HepG2 (cell line): Measurements from ENCODE around the gene MOK. TPM values are rescaled to one million over a fixed set of nuclear protein-coding genes. Genes with fewer than 3 reads are reported as not detected.
A peak's percentile ranks its signal among the peaks of the same experiment; 100 is the strongest.

Experiments
- BHLHE40 ChIP-seq: IDR thresholded peaks from 2 replicates; pipeline ENCODE4 v1.6.1; 2011; ENCODE audit warnings: low read length, improper control_type of control experiment
- FOXM1 ChIP-seq: sonication (generic); formaldehyde crosslinking; IDR thresholded peaks from 2 replicates; pipeline ENCODE4 v1.5.0; 2020; ENCODE audit warnings: missing genetic modification reagents
- KDM3A ChIP-seq: IDR thresholded peaks from 2 replicates; pipeline ENCODE4 v1.6.1; 2018; ENCODE audit warnings: low read depth, missing compliant biosample characterization
- NR2C2 ChIP-seq: sonication (generic); formaldehyde crosslinking; IDR thresholded peaks from 2 replicates; pipeline ENCODE4 v1.4.0; 2020; ENCODE audit warnings: missing genetic modification reagents, mild to moderate bottlenecking, moderate library complexity, borderline replicate concordance
- SP4 ChIP-seq: sonication (generic); formaldehyde crosslinking; IDR thresholded peaks from 2 replicates; pipeline ENCODE4 v1.8.1; 2023; ENCODE audit warnings: mild to moderate bottlenecking, missing genetic modification reagents
- TBL1XR1 ChIP-seq: fragments of 150-350 bp; IDR thresholded peaks from 2 replicates; pipeline ENCODE4 v1.6.1; 2014; ENCODE audit warnings: borderline replicate concordance, low read length; ENCODE audit not compliant: partially characterized antibody
- YEATS2 ChIP-seq: sonication (generic); formaldehyde crosslinking; IDR thresholded peaks from 2 replicates; pipeline ENCODE4 v1.4.0; 2020; ENCODE audit warnings: missing genetic modification reagents, borderline replicate concordance
- ZEB1 ChIP-seq: IDR thresholded peaks from 2 replicates; pipeline ENCODE4 v1.6.1; 2012; ENCODE audit warnings: mild to moderate bottlenecking, low read depth, inconsistent platforms; ENCODE audit not compliant: insufficient replicate concordance
- ZNF431 ChIP-seq: sonication (generic); formaldehyde crosslinking; IDR thresholded peaks from 2 replicates; pipeline ENCODE4 v1.9.0; 2022; ENCODE audit warnings: missing genetic modification reagents, low read depth, mild to moderate bottlenecking, borderline replicate concordance
- ZNF7 ChIP-seq: IDR thresholded peaks from 2 replicates; pipeline ENCODE4 v1.6.1; 2016; ENCODE audit warnings: missing biosample characterization, missing genetic modification reagents
- polyA plus RNA-seq, 8 experiments: library from polyadenylated mRNA; depleted of rRNA in 3 of 8; stranded (reverse) in 7 of 8; unstranded in 1 of 8; fragments of >200 nt; fragmentation: Illumina TruSeq in 4 of 8; extraction: Trizol in 4 of 8; gene quantifications; 2 replicates each; pipeline versions ENCODE4 v1.2.1 to v1.2.3, GENCODE V29; 2011 to 2016; ENCODE audit warnings: low read depth in 4 of 8, missing spikeins in 1 of 8, mixed read lengths in 1 of 8; ENCODE audit not compliant: insufficient read depth in 1 of 8
- total RNA-seq, 5 experiments: library from RNA; depleted of rRNA; stranded (reverse); fragments of >200 nt; fragmentation: Illumina TruSeq; extraction: Trizol; gene quantifications; 2 replicates each; pipeline ENCODE4 v1.2.3, GENCODE V29; 2016; ENCODE audit warnings: low read depth in 1 of 5
- TF ChIP-seq, protein P1 (sequence below): sonication (generic); formaldehyde crosslinking; IDR thresholded peaks from 2 replicates; pipeline ENCODE4 v1.5.1; 2020; ENCODE audit warnings: mild to moderate bottlenecking, missing genetic modification reagents, moderate library complexity
- TF ChIP-seq, protein P2 (sequence below): IDR thresholded peaks from 2 replicates; pipeline ENCODE4 v1.6.1; 2018; ENCODE audit warnings: missing genetic modification reagents, mild to moderate bottlenecking, missing compliant biosample characterization
- TF ChIP-seq, protein P3 (sequence below): sonication (generic); formaldehyde crosslinking; IDR thresholded peaks from 2 replicates; pipeline ENCODE4 v1.4.0; 2020; ENCODE audit warnings: low read depth, missing genetic modification reagents
- TF ChIP-seq, protein P4 (sequence below): sonication (generic); formaldehyde crosslinking; IDR thresholded peaks from 2 replicates; pipeline ENCODE4 v1.5.0; 2020; ENCODE audit warnings: mild to moderate bottlenecking, missing genetic modification reagents, borderline replicate concordance
- TF ChIP-seq, protein P5 (sequence below): IDR thresholded peaks from 2 replicates; pipeline ENCODE4 v1.6.1; 2016; ENCODE audit warnings: low read depth

The MOK gene
- total and polyA plus RNA-seq, 2 of the 13 experiments (the other 11 are each of a cell fraction or from before 2014, with no cell fraction given): 15.3 to 16.9 TPM

DNA sequence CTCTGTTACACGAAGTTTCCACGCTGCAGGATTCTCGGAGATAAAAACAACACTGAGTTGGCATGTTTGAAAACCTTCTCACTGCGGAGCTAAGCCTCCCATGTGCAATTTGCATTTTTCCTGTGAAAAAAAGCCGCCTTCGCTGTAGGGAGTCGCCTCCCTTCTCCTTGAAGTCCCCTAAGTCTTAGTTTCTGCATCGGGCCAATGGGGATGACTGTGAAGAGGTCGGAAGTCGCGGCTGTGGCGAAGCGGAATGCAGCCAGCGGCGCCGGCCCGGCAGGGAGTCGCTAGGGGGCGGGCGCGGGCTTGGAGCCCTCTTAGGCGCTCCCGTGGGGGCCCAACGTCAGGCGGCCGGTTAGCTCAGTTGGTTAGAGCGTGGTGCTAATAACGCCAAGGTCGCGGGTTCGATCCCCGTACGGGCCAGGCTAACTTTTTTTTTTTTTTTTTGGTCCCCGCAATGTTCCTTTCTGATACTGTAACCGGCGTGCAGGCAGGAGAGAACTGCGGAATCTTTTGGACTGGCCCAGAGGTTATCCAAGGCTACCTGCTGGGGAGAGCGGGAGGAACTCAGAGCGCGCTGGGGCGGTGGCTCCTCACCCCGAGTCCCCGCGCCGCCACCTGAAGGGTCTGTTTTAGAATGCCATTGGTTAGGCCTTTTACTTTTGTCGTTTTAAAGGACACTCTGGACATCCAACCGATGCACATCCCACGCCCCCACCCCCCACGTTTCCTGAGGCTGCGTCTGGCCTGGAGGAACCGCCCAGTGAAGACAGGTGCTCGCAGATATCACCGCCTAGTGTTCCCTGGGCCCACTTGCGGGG, 12.0 kb upstream of the MOK start (continued):
- TF ChIP-seq, protein P1, sequence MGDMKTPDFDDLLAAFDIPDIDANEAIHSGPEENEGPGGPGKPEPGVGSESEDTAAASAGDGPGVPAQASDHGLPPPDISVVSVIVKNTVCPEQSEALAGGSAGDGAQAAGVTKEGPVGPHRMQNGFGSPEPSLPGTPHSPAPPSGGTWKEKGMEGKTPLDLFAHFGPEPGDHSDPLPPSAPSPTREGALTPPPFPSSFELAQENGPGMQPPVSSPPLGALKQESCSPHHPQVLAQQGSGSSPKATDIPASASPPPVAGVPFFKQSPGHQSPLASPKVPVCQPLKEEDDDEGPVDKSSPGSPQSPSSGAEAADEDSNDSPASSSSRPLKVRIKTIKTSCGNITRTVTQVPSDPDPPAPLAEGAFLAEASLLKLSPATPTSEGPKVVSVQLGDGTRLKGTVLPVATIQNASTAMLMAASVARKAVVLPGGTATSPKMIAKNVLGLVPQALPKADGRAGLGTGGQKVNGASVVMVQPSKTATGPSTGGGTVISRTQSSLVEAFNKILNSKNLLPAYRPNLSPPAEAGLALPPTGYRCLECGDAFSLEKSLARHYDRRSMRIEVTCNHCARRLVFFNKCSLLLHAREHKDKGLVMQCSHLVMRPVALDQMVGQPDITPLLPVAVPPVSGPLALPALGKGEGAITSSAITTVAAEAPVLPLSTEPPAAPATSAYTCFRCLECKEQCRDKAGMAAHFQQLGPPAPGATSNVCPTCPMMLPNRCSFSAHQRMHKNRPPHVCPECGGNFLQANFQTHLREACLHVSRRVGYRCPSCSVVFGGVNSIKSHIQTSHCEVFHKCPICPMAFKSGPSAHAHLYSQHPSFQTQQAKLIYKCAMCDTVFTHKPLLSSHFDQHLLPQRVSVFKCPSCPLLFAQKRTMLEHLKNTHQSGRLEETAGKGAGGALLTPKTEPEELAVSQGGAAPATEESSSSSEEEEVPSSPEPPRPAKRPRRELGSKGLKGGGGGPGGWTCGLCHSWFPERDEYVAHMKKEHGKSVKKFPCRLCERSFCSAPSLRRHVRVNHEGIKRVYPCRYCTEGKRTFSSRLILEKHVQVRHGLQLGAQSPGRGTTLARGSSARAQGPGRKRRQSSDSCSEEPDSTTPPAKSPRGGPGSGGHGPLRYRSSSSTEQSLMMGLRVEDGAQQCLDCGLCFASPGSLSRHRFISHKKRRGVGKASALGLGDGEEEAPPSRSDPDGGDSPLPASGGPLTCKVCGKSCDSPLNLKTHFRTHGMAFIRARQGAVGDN (CRISPR knock-in tag): peak; percentile 89
- peak; percentile 75 for TF ChIP-seq ZEB1
- TF ChIP-seq, protein P2, sequence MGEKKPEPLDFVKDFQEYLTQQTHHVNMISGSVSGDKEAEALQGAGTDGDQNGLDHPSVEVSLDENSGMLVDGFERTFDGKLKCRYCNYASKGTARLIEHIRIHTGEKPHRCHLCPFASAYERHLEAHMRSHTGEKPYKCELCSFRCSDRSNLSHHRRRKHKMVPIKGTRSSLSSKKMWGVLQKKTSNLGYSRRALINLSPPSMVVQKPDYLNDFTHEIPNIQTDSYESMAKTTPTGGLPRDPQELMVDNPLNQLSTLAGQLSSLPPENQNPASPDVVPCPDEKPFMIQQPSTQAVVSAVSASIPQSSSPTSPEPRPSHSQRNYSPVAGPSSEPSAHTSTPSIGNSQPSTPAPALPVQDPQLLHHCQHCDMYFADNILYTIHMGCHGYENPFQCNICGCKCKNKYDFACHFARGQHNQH (CRISPR knock-in tag): peak; percentile 70
- TF ChIP-seq TBL1XR1: peak; percentile 60
- TF ChIP-seq, protein P3, sequence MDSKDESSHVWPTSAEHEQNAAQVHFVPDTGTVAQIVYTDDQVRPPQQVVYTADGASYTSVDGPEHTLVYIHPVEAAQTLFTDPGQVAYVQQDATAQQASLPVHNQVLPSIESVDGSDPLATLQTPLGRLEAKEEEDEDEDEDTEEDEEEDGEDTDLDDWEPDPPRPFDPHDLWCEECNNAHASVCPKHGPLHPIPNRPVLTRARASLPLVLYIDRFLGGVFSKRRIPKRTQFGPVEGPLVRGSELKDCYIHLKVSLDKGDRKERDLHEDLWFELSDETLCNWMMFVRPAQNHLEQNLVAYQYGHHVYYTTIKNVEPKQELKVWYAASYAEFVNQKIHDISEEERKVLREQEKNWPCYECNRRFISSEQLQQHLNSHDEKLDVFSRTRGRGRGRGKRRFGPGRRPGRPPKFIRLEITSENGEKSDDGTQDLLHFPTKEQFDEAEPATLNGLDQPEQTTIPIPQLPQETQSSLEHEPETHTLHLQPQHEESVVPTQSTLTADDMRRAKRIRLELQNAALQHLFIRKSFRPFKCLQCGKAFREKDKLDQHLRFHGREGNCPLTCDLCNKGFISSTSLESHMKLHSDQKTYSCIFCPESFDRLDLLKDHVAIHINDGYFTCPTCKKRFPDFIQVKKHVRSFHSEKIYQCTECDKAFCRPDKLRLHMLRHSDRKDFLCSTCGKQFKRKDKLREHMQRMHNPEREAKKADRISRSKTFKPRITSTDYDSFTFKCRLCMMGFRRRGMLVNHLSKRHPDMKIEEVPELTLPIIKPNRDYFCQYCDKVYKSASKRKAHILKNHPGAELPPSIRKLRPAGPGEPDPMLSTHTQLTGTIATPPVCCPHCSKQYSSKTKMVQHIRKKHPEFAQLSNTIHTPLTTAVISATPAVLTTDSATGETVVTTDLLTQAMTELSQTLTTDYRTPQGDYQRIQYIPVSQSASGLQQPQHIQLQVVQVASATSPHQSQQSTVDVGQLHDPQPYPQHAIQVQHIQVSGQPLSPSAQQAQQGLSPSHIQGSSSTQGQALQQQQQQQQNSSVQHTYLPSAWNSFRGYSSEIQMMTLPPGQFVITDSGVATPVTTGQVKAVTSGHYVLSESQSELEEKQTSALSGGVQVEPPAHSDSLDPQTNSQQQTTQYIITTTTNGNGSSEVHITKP (CRISPR knock-in tag): peak; percentile 46; the same call in 1 of the 2 replicates
- TF ChIP-seq NR2C2: peak; percentile 43; the same call in 1 of the 2 replicates
- TF ChIP-seq SP4: peak; percentile 75; the same call in 1 of the 2 replicates
- TF ChIP-seq FOXM1 (CRISPR knock-in tag): no peak
- TF ChIP-seq ZNF431 (CRISPR knock-in tag): no peak; the same call in 1 of the 2 replicates
- peak; percentile 71; the same call in 1 of the 2 replicates for TF ChIP-seq KDM3A (CRISPR knock-in tag)
- TF ChIP-seq BHLHE40: no peak
- peak; percentile 62; the same call in 1 of the 2 replicates for TF ChIP-seq YEATS2 (CRISPR knock-in tag)
- no peak for TF ChIP-seq ZNF7 (CRISPR knock-in tag)
- TF ChIP-seq, protein P4, sequence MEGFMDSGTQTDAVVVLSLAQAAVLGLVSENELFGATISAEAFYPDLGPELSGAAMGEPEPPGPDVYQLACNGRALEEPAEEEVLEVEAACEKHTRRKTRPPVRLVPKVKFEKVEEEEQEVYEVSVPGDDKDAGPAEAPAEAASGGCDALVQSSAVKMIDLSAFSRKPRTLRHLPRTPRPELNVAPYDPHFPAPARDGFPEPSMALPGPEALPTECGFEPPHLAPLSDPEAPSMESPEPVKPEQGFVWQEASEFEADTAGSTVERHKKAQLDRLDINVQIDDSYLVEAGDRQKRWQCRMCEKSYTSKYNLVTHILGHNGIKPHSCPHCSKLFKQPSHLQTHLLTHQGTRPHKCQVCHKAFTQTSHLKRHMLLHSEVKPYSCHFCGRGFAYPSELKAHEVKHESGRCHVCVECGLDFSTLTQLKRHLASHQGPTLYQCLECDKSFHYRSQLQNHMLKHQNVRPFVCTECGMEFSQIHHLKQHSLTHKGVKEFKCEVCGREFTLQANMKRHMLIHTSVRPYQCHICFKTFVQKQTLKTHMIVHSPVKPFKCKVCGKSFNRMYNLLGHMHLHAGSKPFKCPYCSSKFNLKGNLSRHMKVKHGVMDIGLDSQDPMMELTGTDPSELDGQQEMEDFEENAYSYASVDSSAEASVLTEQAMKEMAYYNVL (CRISPR knock-in tag): 0 out of 2 replicates have a peak, but pooled peaks have one; percentile 64
- TF ChIP-seq, protein P5, sequence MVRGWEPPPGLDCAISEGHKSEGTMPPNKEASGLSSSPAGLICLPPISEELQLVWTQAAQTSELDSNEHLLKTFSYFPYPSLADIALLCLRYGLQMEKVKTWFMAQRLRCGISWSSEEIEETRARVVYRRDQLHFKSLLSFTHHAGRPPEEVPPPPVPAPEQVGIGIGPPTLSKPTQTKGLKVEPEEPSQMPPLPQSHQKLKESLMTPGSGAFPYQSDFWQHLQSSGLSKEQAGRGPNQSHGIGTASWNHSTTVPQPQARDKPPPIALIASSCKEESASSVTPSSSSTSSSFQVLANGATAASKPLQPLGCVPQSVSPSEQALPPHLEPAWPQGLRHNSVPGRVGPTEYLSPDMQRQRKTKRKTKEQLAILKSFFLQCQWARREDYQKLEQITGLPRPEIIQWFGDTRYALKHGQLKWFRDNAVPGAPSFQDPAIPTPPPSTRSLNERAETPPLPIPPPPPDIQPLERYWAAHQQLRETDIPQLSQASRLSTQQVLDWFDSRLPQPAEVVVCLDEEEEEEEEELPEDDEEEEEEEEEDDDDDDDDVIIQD (CRISPR knock-in tag): no peak
